Glutamatergic neuron (in vitro differentiated cells): ENCODE data around the gene PLXNA2. TPM values are rescaled to one million over a fixed set of nuclear protein-coding genes. Genes with fewer than 3 reads are reported as not detected.

Source experiments
- DNase-seq: peaks from one replicate; pipeline ENCODE4 v3.0.0; 2022
- H3K27ac Mint-ChIP-seq: one replicate; pipeline ENCODE4 v1.8.0; 2020; ENCODE audit warnings: mild to moderate bottlenecking, mixed read lengths, inconsistent platforms; ENCODE audit not compliant: unreplicated experiment
- H3K27me3 Mint-ChIP-seq: one replicate; pipeline ENCODE4 v1.8.0; 2020; ENCODE audit warnings: mild to moderate bottlenecking, moderate library complexity, mixed read lengths, inconsistent platforms; ENCODE audit not compliant: unreplicated experiment
- H3K36me3 Mint-ChIP-seq: one replicate; pipeline ENCODE4 v1.8.0; 2020; ENCODE audit warnings: mild to moderate bottlenecking, mixed read lengths, inconsistent platforms; ENCODE audit not compliant: unreplicated experiment
- H3K4me1 Mint-ChIP-seq: one replicate; pipeline ENCODE4 v1.8.0; 2020; ENCODE audit warnings: mild to moderate bottlenecking, low read depth, mixed read lengths, inconsistent platforms; ENCODE audit not compliant: unreplicated experiment
- H3K4me3 Mint-ChIP-seq: one replicate; pipeline ENCODE4 v1.8.0; 2020; ENCODE audit warnings: mild to moderate bottlenecking, mixed read lengths, inconsistent platforms; ENCODE audit not compliant: unreplicated experiment
- H3K9me3 Mint-ChIP-seq: one replicate; pipeline ENCODE4 v1.8.0; 2020; ENCODE audit warnings: mild to moderate bottlenecking, moderate library complexity, mixed read lengths, inconsistent platforms; ENCODE audit not compliant: unreplicated experiment
- total RNA-seq: library from RNA; stranded (reverse); fragmentation: NEBNext Ultra II Directional; extraction: Animal tissue kit (Norgen Biotek cat#: 25700); gene quantifications from one replicate; pipeline ENCODE4 v1.2.1, GENCODE V29; 2021; ENCODE audit not compliant: unreplicated experiment
- TF ChIP-seq, protein P1 (sequence below): fragments of 200-600 bp; sonication (generic); IDR thresholded peaks from one replicate; pipeline ENCODE4 v1.5.0; 2021; ENCODE audit not compliant: partially characterized antibody, unreplicated experiment

The PLXNA2 gene
- total RNA-seq, 1 donor from 2014 or later, result 66.0 TPM

DNA sequence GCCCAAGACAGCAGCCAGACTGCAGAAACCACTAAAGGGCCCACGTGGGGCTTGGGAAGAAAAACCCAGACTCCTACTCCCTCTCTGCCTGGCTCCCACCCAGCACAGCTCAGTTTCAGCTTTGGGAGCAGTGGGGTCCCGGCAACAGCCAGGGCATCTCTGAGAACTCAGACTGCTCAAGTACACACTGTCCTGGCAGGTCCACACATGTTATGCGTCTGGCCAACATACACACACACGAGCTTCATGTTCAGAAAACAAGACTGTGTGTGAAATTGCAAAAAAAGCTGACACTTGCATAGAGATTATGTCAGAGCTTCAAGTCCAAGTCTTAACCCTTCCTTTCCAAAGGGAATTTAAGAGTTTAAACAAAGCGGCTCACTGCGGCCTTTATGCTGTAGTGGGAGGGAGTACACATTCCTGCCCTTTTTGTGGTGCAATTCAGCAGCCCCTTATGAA is 196.7 kb downstream of the PLXNA2 start:
- H3K36me3 Mint-ChIP-seq, result no peaks in the 10 kb centered on the region
- no peaks in the 10 kb centered on the region for H3K4me1 Mint-ChIP-seq
- H3K27ac Mint-ChIP-seq, result no peak overlapping the region
- no peak for DNase-seq
- TF ChIP-seq, protein P1, sequence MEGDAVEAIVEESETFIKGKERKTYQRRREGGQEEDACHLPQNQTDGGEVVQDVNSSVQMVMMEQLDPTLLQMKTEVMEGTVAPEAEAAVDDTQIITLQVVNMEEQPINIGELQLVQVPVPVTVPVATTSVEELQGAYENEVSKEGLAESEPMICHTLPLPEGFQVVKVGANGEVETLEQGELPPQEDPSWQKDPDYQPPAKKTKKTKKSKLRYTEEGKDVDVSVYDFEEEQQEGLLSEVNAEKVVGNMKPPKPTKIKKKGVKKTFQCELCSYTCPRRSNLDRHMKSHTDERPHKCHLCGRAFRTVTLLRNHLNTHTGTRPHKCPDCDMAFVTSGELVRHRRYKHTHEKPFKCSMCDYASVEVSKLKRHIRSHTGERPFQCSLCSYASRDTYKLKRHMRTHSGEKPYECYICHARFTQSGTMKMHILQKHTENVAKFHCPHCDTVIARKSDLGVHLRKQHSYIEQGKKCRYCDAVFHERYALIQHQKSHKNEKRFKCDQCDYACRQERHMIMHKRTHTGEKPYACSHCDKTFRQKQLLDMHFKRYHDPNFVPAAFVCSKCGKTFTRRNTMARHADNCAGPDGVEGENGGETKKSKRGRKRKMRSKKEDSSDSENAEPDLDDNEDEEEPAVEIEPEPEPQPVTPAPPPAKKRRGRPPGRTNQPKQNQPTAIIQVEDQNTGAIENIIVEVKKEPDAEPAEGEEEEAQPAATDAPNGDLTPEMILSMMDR, result no peak
- no peak overlapping the region for H3K4me3 Mint-ChIP-seq
- peaks cover 3% of the 10 kb centered on the region for H3K9me3 Mint-ChIP-seq
- peaks cover 4% of the 10 kb centered on the region for H3K27me3 Mint-ChIP-seq

DNA sequence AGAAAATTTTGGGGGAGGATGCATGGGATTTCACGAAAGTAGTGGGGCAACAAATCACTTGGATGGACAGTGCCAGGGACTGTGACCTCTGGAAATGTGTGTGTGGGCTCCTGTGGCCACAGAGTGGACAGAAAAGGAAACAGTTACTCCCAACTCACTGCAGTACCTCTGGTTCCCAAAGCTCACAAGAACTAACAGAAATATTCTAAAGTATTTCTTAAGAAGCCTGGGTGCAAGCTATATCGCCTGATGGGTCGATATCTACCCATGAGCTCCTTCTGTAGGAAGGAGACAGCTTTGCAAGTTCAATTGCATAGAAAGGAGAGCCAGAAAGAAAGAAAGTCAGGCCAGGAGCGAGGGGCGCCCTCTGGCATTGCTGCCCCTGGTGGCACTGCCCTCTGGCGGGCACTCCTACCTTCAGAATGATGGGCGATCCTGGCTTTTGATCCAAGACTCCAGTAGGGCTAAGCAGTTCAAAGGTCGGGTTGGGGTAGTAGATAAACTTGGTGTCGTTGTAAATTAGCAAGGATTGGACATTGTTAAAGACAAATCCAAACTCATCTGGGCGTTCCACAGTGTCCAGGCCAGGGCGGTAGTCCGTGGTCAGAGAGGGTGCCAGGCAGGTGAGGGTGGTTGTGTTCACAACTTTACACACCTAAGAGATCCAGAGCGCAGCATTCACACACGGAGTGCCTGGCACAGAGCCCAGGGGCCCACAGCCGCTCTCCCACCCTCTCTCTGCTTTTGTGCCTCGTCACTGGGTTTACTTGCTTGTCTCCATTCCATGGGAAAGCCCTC is 198.5 kb downstream of the PLXNA2 start:
- Mint-ChIP-seq H3K27me3 (peaks cover 4% of the 10 kb centered on the region), H3K36me3 (no peaks in the 10 kb centered on the region), H3K27ac (no peak overlapping the region), H3K4me3 (no peak overlapping the region), H3K4me1 (no peaks in the 10 kb centered on the region), H3K9me3 (peaks cover 4% of the 10 kb centered on the region)
- TF ChIP-seq, protein P1, result no peak
- DNase-seq, result no peak

DNA sequence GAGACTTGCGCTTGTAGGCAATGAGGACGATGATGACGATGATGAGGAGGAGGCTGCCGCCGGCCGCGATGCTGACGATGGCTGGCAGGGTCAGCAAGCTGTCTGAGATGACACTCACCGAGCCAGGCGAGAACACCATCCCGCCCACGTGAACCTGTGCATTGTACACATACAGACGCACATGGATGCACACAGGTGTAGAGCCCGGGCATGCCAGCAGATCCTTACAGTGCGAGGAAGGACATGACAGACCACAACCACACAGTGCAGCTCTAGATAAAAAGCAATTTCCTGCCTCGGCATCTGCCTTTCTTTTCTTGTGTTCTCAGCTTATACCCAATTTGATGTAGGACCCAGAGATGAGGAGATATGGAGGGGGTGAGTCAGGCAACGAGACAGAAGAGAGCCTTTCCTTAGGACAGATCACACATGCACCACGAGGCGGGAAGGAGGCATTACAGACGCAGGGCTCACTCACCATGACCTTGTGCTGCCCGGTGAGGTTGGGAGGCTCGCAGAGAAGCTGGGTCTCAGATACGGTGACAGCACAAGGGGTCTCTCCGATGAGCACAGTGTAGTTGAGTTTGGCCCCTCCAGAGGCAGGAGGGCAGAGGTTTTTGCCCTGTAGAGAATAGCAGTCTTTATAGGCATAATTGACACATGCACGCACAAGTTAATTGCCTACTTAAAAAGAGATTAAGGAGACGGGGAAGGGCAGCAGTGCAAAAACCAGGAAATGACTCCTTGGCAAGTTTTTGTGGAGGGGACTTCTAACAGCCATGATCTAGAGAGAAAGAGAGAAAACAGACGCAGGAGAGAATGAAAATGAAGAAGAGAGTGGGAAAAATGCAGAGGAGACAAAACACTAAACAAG is 199.4 kb downstream of the PLXNA2 start:
- H3K27ac Mint-ChIP-seq, result no peak overlapping the region
- TF ChIP-seq, protein P1, result no peak
- peaks cover 4% of the 10 kb centered on the region for H3K27me3 Mint-ChIP-seq
- no peaks in the 10 kb centered on the region for H3K36me3 Mint-ChIP-seq
- H3K4me3 Mint-ChIP-seq, result no peak overlapping the region
- DNase-seq, result no peak
- H3K9me3 Mint-ChIP-seq, result peaks cover 4% of the 10 kb centered on the region
- no peaks in the 10 kb centered on the region for H3K4me1 Mint-ChIP-seq

DNA sequence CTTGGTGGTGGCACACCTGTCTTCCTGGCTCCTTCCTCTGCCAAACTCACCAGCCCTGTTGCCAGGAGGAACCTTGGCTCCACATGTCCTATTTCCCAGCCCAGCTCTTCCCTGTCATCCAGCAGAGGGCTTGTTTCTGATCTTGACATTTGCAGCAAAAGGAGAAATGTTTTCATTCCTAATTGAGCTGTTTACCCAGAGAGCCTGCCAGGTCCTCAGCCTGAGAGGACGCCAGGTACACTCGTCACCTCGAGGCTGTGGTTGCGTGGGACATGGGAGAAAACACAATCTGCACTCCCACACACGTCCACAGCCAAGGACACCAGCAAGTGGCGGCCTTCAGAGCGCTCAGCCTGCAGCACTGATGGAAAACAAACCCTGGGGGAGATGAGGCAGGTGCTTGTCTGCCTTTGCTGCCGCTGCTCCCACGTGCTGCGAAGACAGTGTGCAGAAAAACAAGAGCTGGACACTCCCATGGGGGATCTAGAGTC is 200.4 kb downstream of the PLXNA2 start:
- H3K4me1 Mint-ChIP-seq, result no peaks in the 10 kb centered on the region
- TF ChIP-seq, protein P1, result no peak
- no peak overlapping the region for H3K27ac Mint-ChIP-seq
- H3K9me3 Mint-ChIP-seq, result peaks cover 3% of the 10 kb centered on the region
- H3K27me3 Mint-ChIP-seq, result peaks cover 3% of the 10 kb centered on the region
- H3K4me3 Mint-ChIP-seq, result no peak overlapping the region
- no peaks in the 10 kb centered on the region for H3K36me3 Mint-ChIP-seq
- no peak for DNase-seq
